Activated effector memory CD4-positive, alpha-beta T cell treated with Interleukin-2 at 50 U/mL for 16 hours (primary cell): ENCODE measurements around the gene TERB2.
A peak's percentile ranks its signal among the peaks of the same experiment; 100 is the strongest.
"Not testable (repeated sequence)": the region's sequence is repeated elsewhere in the genome, so short reads cannot be mapped to it uniquely, and the experiment has no call there.

Experiments used
- DNase-seq: peaks from one replicate; pipeline ENCODE4 v3.0.0-alpha.2; 2020

Gene TERB2

GRCh38 chr15:45003731-45004410 lies 47.4 kb downstream of the TERB2 start:
- DNase-seq = not testable (repeated sequence)

DNA sequence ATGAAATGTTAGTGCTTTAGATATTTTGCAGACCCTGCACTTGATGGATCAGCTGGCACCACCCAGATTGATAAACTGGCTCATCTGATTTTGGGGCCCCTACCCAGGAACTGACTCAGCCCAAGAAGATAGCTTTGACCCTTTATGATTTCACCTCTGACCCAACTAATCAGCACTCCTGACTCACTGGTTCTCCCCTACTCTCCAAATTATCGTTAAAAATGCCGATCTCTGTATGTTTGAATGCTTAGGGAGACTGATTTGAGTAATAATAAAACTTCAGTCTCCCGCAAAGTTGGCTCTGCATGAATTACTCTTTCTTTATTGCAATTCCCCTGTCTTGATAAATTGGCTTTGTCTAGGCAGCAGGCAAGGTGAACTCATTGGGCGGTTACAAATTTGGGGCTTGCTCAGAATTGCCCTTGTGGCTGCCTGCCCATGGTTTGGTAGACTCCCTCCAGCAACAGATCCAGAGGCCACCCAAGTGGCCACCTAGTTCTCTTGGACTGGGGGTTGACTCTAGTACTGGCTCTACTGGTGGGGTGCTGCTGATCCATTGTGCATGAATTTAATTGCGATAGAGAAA lies 48.2 kb downstream of the TERB2 start:
- not testable (repeated sequence) for DNase-seq

DNA sequence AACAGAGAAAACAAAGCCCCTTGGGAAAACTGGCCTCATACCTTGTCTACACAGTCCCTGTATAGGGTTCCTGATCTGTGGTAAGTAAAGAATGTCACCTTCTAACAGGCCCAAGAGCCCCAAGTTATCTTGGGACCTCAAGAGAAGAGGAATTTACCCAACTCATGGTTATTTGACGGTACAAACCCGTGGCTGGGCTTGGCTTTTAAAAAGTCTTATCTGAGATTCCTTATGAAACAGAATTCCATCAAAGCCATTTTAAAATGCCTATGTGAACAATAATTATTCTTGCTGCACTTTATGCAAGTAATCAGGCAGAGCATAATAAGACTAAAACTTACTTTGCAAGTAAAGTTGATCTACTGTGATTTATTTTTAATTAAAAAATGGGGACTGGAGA lies 52.6 kb downstream of the TERB2 start:
- no peak for DNase-seq

DNA sequence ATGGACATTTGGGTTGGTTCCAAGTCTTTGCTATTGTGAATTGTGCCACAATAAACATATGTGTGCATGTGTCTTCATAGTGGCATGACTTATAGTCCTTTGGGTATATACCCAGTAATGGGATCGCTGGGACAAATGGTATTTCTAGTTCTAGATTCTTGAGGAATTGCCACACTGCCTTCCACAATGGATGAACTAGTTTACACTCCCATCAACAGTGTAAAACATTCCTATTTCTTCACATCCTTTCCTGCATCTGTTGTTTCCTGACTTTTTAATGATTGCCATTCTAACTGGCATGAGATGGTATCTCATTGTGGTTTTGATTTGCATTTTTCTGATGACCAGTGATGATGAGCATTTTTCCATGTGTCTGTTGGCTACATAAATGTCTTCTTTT lies 58.6 kb downstream of the TERB2 start:
- not testable (repeated sequence) for DNase-seq

- DNase-seq = not testable (repeated sequence)
Measured at GRCh38 chr15:45020222-45020900, 63.9 kb downstream of the TERB2 start.

GRCh38 chr15:45020901-45021259 lies 64.4 kb downstream of the TERB2 start:
- not testable (repeated sequence) for DNase-seq

- DNase-seq = no peak
Measured at GRCh38 chr15:45021348-45021747, 64.9 kb downstream of the TERB2 start.

- peak; percentile 83 for DNase-seq
Measured at GRCh38 chr15:45022871-45023658, 66.6 kb downstream of the TERB2 start, which contains the start of gene SORD. Gene SORD, plus strand, starts transcription at chr15:45023195. Its CDS starts 89 bp downstream, at chr15:45023284.

GRCh38 chr15:45023659-45024225 lies 67.3 kb downstream of the TERB2 start:
- DNase-seq = no peak

GRCh38 chr15:45024649-45025048 lies 68.2 kb downstream of the TERB2 start:
- not testable (repeated sequence) for DNase-seq

DNA sequence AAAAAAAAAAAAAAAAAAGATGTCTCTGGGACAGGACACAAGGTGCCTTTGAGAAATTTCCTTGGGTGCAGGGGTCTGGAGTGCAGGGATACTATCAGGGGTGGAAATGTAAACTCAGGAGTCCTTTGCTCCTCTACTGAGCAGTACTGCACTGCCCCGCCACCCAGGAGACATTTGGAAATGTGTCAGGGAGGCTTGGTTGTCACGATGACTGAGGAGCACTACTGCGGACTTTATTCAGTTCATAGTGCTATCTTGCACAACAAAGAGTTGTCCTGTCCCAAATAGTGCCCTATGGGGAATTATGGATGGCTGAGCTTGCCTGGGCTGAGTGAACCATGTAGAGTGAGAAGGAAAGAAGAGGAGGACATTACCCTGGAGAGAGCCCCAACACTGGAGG lies 69.1 kb downstream of the TERB2 start:
- DNase-seq = not testable (repeated sequence)

DNA sequence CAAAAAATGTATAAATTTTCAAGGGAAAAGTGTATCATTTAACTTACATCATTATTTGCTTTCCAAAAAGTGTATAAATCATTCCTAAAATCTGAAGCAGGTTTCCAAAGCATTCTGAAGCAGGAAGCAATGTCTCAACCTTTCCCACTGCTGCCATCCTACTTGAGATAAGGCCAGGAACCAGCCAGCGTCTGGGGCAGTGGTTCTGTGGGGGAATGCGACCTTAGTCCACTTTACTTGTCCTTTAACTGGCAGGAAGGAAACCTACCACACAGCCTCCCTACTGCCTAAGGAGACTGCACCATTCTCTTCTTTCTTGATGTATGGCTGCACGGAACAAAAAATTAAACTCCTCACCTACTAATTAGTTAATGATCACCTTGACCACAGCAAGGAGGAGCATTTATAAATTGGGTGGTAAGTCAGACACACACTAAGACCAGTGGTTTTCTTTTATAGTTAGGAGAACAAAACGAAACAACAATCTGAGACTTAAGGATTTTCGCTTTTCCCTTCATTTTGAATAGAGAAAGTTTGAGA lies 70.2 kb downstream of the TERB2 start:
- no peak for DNase-seq

GRCh38 chr15:45027220-45027619 lies 70.7 kb downstream of the TERB2 start:
- DNase-seq = no peak
